IMR-90 (cell line): ENCODE results near the gene PRKCSH. TPM values are rescaled to one million over a fixed set of nuclear protein-coding genes. Genes with fewer than 3 reads are reported as not detected.

Experiments
- ATAC-seq: fragments of 200-7000 bp; cut with Tn5 transposase; 2 replicates; pipeline ENCODE4 v1.9.1; 2020; ENCODE audit warnings: low read depth, mild to moderate bottlenecking, moderate library complexity
- BruUV-seq: library from RNA; stranded (reverse); fragments of 400-500 nt; replicated peaks from 2 replicates; lab custom pipeline; 2021; lab: Mats Ljungman, UMichigan
- CTCF ChIA-PET: fragments of 300-600 bp; formaldehyde crosslinking; extraction: SDS; loops from one replicate; lab custom pipeline; 2021; ENCODE audit warnings: antibody characterized with exemption; lab: Yijun Ruan, JAX
- POLR2A ChIA-PET: fragments of 300-600 bp; sonication (Branson Sonifier 250); formaldehyde crosslinking; loops from one replicate; lab custom pipeline; 2022; ENCODE audit warnings: antibody characterized with exemption; ENCODE audit not compliant: unreplicated experiment; lab: Charles Lee
- DNase-seq: peaks from one replicate; pipeline ENCODE4 v3.0.0; 2013
- H2AFZ ChIP-seq: replicated peaks from 2 replicates; pipeline ENCODE3; 2013; ENCODE audit warnings: low read length, mild to moderate bottlenecking; ENCODE audit not compliant: poor library complexity
- H2AK5ac ChIP-seq: 2 replicates; pipeline ENCODE4 v1.6.1; 2013; ENCODE audit warnings: low read depth, low read length, inconsistent platforms
- H2AK9ac ChIP-seq: replicated peaks from 2 replicates; pipeline ENCODE3; 2013; ENCODE audit warnings: mild to moderate bottlenecking, low read depth, low read length, moderate library complexity; ENCODE audit not compliant: poor library complexity
- H2BK120ac ChIP-seq: 2 replicates; pipeline ENCODE4 v1.6.1; 2013; ENCODE audit warnings: low read depth, low read length, inconsistent platforms
- H2BK15ac ChIP-seq: 3 replicates; pipeline ENCODE4 v1.6.1; 2013; ENCODE audit warnings: low read depth, low read length, inconsistent platforms
- H2BK20ac ChIP-seq: 2 replicates; pipeline ENCODE4 v1.6.1; 2013; ENCODE audit warnings: low read depth, mild to moderate bottlenecking, inconsistent platforms, low read length, moderate library complexity
- H2BK5ac ChIP-seq: 2 replicates; pipeline ENCODE4 v1.6.1; 2013; ENCODE audit warnings: mild to moderate bottlenecking, low read depth, low read length, inconsistent platforms; ENCODE audit not compliant: poor library complexity, severe bottlenecking
- H3K14ac ChIP-seq: replicated peaks from 2 replicates; pipeline ENCODE4 v1.6.1; 2013; ENCODE audit warnings: low read depth, low read length, inconsistent platforms
- H3K18ac ChIP-seq: 2 replicates; pipeline ENCODE4 v1.6.1; 2013; ENCODE audit warnings: low read depth, low read length, control low read depth
- H3K23ac ChIP-seq: 2 replicates; pipeline ENCODE4 v1.6.1; 2013; ENCODE audit warnings: low read depth, low read length, inconsistent platforms
- H3K27ac ChIP-seq: 2 replicates; pipeline ENCODE4 v1.5.1; 2013; ENCODE audit warnings: mild to moderate bottlenecking, control low read depth, low read length; ENCODE audit not compliant: insufficient read depth
- H3K27me3 ChIP-seq: 2 replicates; pipeline ENCODE4 v1.6.1; 2013; ENCODE audit warnings: low read length; ENCODE audit not compliant: control insufficient read depth, insufficient read depth
- H3K36me3 ChIP-seq: 2 replicates; pipeline ENCODE4 v1.6.1; 2013; ENCODE audit warnings: low read length, mixed read lengths; ENCODE audit not compliant: control insufficient read depth, insufficient read depth
- H3K4ac ChIP-seq: 2 replicates; pipeline ENCODE4 v1.6.1; 2013; ENCODE audit warnings: low read depth, low read length, inconsistent platforms
- H3K4me1 ChIP-seq: 2 replicates; pipeline ENCODE4 v1.6.1; 2013; ENCODE audit warnings: low read length, mixed read lengths; ENCODE audit not compliant: control insufficient read depth, insufficient read depth
- H3K4me2 ChIP-seq: 2 replicates; pipeline ENCODE4 v1.6.1; 2013; ENCODE audit warnings: low read depth, mild to moderate bottlenecking, control low read depth, low read length, moderate library complexity
- H3K4me3 ChIP-seq: 2 replicates; pipeline ENCODE4 v1.5.1; 2013; ENCODE audit warnings: low read depth, mild to moderate bottlenecking, control low read depth, low read length, moderate library complexity; ENCODE audit not compliant: insufficient read depth
- H3K56ac ChIP-seq: 2 replicates; pipeline ENCODE4 v1.6.1; 2013; ENCODE audit warnings: low read length, inconsistent platforms; ENCODE audit not compliant: insufficient read depth; ENCODE audit errors: extremely low read depth
- H3K79me1 ChIP-seq, 2 experiments: 2 replicates each; pipeline ENCODE4 v1.6.1; 2013; ENCODE audit warnings: low read length in 2 of 2, inconsistent platforms in 1 of 2, low read depth in 1 of 2
- H3K9ac ChIP-seq: 2 replicates; pipeline ENCODE4 v1.6.1; 2013; ENCODE audit warnings: low read depth, low read length, control low read depth
- H3K9me1 ChIP-seq: 2 replicates; pipeline ENCODE4 v1.6.1; 2013; ENCODE audit warnings: low read length, inconsistent platforms; ENCODE audit not compliant: insufficient read depth
- H3K9me3 ChIP-seq: 2 replicates; pipeline ENCODE4 v1.6.1; 2013; ENCODE audit warnings: low read length; ENCODE audit not compliant: control insufficient read depth, insufficient read depth
- H4K20me1 ChIP-seq: 2 replicates; pipeline ENCODE4 v1.6.1; 2013; ENCODE audit warnings: low read length, inconsistent platforms; ENCODE audit not compliant: insufficient read depth
- H4K5ac ChIP-seq: 2 replicates; pipeline ENCODE4 v1.6.1; 2013; ENCODE audit warnings: mild to moderate bottlenecking, low read depth, low read length, control low read depth
- H4K8ac ChIP-seq, 2 experiments: 2 replicates each; pipeline ENCODE4 v1.6.1; 2013; ENCODE audit warnings: low read depth in 2 of 2, low read length in 2 of 2, control low read depth in 1 of 2, inconsistent platforms in 1 of 2
- H4K91ac ChIP-seq: 2 replicates; pipeline ENCODE4 v1.6.1; 2013; ENCODE audit warnings: low read depth, low read length, inconsistent platforms; ENCODE audit not compliant: insufficient read depth
- BHLHE40 ChIP-seq: fragments of 150-350 bp; IDR thresholded peaks from 2 replicates; pipeline ENCODE4 v1.6.1; 2016; ENCODE audit warnings: mild to moderate bottlenecking, low read depth, low read length
- CEBPB ChIP-seq: IDR thresholded peaks from 2 replicates; pipeline ENCODE4 v1.6.1; 2012; ENCODE audit warnings: low read depth, low read length, improper control_type of control experiment
- CHD1 ChIP-seq: IDR thresholded peaks from 2 replicates; pipeline ENCODE4 v1.6.1; 2012; ENCODE audit warnings: low read depth, low read length, improper control_type of control experiment
- FOS ChIP-seq: fragments of 150-350 bp; IDR thresholded peaks from 2 replicates; pipeline ENCODE4 v1.6.1; 2016; ENCODE audit warnings: low read depth, low read length
- MAZ ChIP-seq: IDR thresholded peaks from 2 replicates; pipeline ENCODE4 v1.6.1; 2012; ENCODE audit warnings: low read depth, mild to moderate bottlenecking, low read length, improper control_type of control experiment, moderate library complexity, borderline replicate concordance
- MXI1 ChIP-seq: IDR thresholded peaks from 2 replicates; pipeline ENCODE4 v1.6.1; 2012; ENCODE audit warnings: low read depth, mild to moderate bottlenecking, low read length, moderate library complexity, borderline replicate concordance
- NFE2L2 ChIP-seq: fragments of 150-350 bp; IDR thresholded peaks from 2 replicates; pipeline ENCODE4 v1.6.1; 2016; ENCODE audit warnings: low read depth, mild to moderate bottlenecking, low read length
- POLR2A ChIP-seq: IDR thresholded peaks from 2 replicates; pipeline ENCODE4 v1.6.1; 2012; ENCODE audit warnings: mild to moderate bottlenecking, low read depth, low read length
- RAD21 ChIP-seq: IDR thresholded peaks from 2 replicates; pipeline ENCODE4 v1.6.1; 2012; ENCODE audit warnings: low read length, improper control_type of control experiment
- RFX5 ChIP-seq: IDR thresholded peaks from 2 replicates; pipeline ENCODE4 v1.8.0; 2012; ENCODE audit warnings: low read depth, mild to moderate bottlenecking, low read length, moderate library complexity
- SMC3 ChIP-seq: fragments of 150-350 bp; IDR thresholded peaks from 2 replicates; pipeline ENCODE4 v1.6.1; 2016; ENCODE audit warnings: low read depth, mild to moderate bottlenecking, antibody characterized with exemption, low read length, moderate library complexity
- WGBS, 2 experiments: methylation state at CpG; one replicate each; pipeline versions ENCODE4 v1.1.5 to v1.1.7; 2013; ENCODE audit warnings: missing lambda C conversion rate in 2 of 2; ENCODE audit not compliant: insufficient read length in 1 of 2; ENCODE audit errors: extremely low coverage in 2 of 2; 5-methylcytosine and 5-hydroxymethylcytosine counted together
- dilution Hi-C: fragments of 300-500 bp; cut with HindIII; formaldehyde crosslinking; loops from one replicate; pipeline ENCODE4 v1.14.3; 2018; ENCODE audit warnings: low sequenced_read_pairs; ENCODE audit not compliant: unreplicated experiment
- in situ Hi-C: fragments of 300-500 bp; cut with MboI; formaldehyde crosslinking; loops from 3 replicates; pipeline ENCODE4 v1.14.3; 2019; ENCODE audit warnings: low sequenced_read_pairs, inconsistent platforms, mixed read lengths
- intact Hi-C: fragments of 100-400 bp; cut with micrococcal nuclease; formaldehyde crosslinking; loops from 2 replicates; pipeline ENCODE4 v1.10.0; 2022
- polyA plus RNA-seq, 3 experiments: library from polyadenylated mRNA; depleted of rRNA; stranded (reverse); fragments of >200 nt; gene quantifications; 2 replicates each; pipeline ENCODE4 v1.2.3, GENCODE V29; 2012; ENCODE audit warnings: low replicate concordance in 1 of 3
- total RNA-seq: library from RNA; depleted of rRNA; stranded (reverse); fragments of >200 nt; gene quantifications from 2 replicates; pipeline ENCODE4 v1.2.3, GENCODE V29; 2012
- TF ChIP-seq, protein P1 (sequence below): fragments of 150-350 bp; IDR thresholded peaks from 2 replicates; pipeline ENCODE4 v1.6.1; 2017; ENCODE audit warnings: mild to moderate bottlenecking, antibody characterized with exemption, low read length, low read depth
- TF ChIP-seq, protein P2 (sequence below): fragments of 150-350 bp; IDR thresholded peaks from 2 replicates; pipeline ENCODE4 v1.6.1; 2016; ENCODE audit warnings: low read depth, mild to moderate bottlenecking, low read length, moderate library complexity, borderline replicate concordance

PRKCSH gene
- total and polyA plus RNA-seq, 2 of the 4 experiments (the other 2 are of a cell fraction): 36.0 to 252 TPM

DNA sequence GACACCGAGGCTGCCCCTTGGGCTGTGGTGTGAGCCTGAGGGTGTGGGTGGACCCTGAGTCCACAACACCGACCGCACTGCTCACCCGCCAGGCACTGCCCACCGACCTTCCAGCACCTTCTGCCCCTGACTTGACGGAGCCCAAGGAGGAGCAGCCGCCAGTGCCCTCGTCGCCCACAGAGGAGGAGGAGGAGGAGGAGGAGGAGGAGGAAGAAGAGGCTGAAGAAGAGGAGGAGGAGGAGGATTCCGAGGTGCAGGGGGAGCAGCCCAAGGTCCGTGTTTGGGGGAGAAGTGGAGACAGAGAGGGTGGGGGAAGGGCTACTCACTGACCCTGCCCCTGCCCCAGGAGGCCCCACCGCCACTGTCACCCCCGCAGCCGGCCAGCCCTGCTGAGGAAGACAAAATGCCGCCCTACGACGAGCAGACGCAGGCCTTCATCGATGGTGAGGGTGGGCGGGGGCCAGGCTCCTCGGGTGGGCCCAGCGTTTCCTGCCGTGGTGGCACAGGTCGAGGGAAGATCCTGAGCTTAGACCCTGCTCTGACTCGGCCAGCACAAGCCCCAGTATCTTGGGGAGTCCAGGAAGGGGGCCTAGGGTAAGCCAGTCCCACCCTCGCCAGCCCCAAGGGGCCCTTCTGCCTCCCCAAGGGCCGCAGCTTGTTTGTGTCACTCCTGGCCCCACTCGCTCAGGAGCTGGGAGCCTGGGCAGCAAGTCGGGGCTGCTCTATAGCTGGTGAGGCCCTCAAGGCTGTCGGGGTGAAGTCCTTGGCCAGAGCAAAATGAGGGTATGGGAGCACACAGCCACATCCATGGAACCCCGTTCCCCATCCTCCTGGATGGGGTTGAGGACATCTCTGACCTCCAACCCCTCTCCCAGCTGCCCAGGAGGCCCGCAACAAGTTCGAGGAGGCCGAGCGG is 12.2 kb downstream of the PRKCSH start:
- H4K91ac ChIP-seq: no peak overlapping the region
- ATAC-seq (no peak), DNase-seq (no peak)
- H3K18ac ChIP-seq: no peak overlapping the region
- no peak overlapping the region for H3K56ac ChIP-seq
- H2AK5ac ChIP-seq: no peak overlapping the region
- H3K23ac ChIP-seq: no peak overlapping the region
- H3K27ac ChIP-seq: no peak overlapping the region
- no peaks in the 10 kb centered on the region for H3K27me3 ChIP-seq
- H3K4me2 ChIP-seq: no peak overlapping the region
- H2AK9ac ChIP-seq: peak overlapping the region; percentile 42
- peaks cover 0 to 7% of the 10 kb centered on the region in 2 experiments; a peak in 1 of 4 replicates for H3K79me1 ChIP-seq
- dilution Hi-C loops (no loop called here), in situ Hi-C loops (no loop called here), intact Hi-C loops (no loop called here)
- 86% methylated on average over 15 of the region's 35 CpGs; no CpG with 5 or more reads in 1 of the 2 experiments for WGBS, 2 experiments
- H3K4me1 ChIP-seq: no peaks in the 10 kb centered on the region; the same call in 1 of the 2 replicates
- H3K4me3 ChIP-seq: no peak overlapping the region
- H3K9ac ChIP-seq: no peak overlapping the region
- no peak overlapping the region for H2BK120ac ChIP-seq
- peaks cover 51% of the 10 kb centered on the region for H3K36me3 ChIP-seq
- H3K9me1 ChIP-seq: no peaks in the 10 kb centered on the region
- H2BK20ac ChIP-seq: no peak overlapping the region
- ChIA-PET POLR2A (no interaction called here), CTCF (no interaction called here)
- H2BK5ac ChIP-seq: no peak overlapping the region
- H2AFZ ChIP-seq: no peak overlapping the region
- H3K4ac ChIP-seq: no peak overlapping the region
- H3K14ac ChIP-seq: no peak overlapping the region
- H2BK15ac ChIP-seq: no peak overlapping the region
- H4K5ac ChIP-seq: no peak overlapping the region
- H4K20me1 ChIP-seq: peaks cover 4% of the 10 kb centered on the region; the same call in 1 of the 2 replicates
- BruUV-seq: no TSS peak
- no peaks in the 10 kb centered on the region for H3K9me3 ChIP-seq
- H4K8ac ChIP-seq: no peak overlapping the region
- TF ChIP-seq NFE2L2 (no peak), MXI1 (no peak), MAZ (no peak), RFX5 (no peak), POLR2A (no peak), BHLHE40 (no peak), SMC3 (no peak), CEBPB (no peak), CHD1 (no peak), FOS (no peak), RAD21 (no peak)
- TF ChIP-seq, protein P1, sequence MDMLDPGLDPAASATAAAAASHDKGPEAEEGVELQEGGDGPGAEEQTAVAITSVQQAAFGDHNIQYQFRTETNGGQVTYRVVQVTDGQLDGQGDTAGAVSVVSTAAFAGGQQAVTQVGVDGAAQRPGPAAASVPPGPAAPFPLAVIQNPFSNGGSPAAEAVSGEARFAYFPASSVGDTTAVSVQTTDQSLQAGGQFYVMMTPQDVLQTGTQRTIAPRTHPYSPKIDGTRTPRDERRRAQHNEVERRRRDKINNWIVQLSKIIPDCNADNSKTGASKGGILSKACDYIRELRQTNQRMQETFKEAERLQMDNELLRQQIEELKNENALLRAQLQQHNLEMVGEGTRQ: no peak
- TF ChIP-seq, protein P2, sequence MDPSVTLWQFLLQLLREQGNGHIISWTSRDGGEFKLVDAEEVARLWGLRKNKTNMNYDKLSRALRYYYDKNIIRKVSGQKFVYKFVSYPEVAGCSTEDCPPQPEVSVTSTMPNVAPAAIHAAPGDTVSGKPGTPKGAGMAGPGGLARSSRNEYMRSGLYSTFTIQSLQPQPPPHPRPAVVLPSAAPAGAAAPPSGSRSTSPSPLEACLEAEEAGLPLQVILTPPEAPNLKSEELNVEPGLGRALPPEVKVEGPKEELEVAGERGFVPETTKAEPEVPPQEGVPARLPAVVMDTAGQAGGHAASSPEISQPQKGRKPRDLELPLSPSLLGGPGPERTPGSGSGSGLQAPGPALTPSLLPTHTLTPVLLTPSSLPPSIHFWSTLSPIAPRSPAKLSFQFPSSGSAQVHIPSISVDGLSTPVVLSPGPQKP: no peak
